Right lung (tissue), 5 donors: ENCODE results near the gene KCTD5. TPM values are rescaled to one million over a fixed set of nuclear protein-coding genes. Genes with fewer than 3 reads are reported as not detected.
A peak's percentile ranks its signal among the peaks of the same experiment; 100 is the strongest.

ENCODE experiments used
- DNase-seq, 2 donors: peaks; one replicate each; pipeline ENCODE4 v3.0.0-alpha.2; 2013
- polyA plus RNA-seq, 5 donors: library from polyadenylated mRNA; unstranded; fragments of 120-200 nt; gene quantifications; one replicate each; pipeline versions ENCODE4 v1.2.1 to v1.2.3, GENCODE V29; 2013; ENCODE audit warnings: inconsistent platforms in 1 of 5, low replicate concordance in 1 of 5; ENCODE audit not compliant: insufficient read length in 5 of 5, insufficient read depth in 1 of 5

The KCTD5 gene
- polyA plus RNA-seq, 5 donors: 19.0 to 25.7 (median 21.4) TPM

DNA sequence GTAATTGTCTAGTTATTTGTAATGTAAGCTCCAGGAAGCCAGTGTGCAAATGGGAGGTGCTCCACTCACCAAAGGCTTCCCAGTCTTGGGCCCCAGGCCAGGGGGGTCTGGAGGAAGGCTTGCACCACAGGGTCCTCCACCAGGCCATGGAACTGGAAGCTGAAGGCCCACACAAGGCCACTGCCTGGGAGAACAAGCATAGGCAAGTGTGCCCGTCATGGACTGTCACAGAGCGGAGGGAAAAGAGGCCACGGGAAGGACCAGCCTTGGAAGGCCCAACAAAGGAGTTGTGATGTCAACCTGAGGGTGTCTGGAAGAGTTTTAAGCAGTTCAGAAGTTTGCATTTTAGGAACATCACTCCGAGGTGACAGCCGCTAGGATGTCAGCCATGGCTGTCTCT, 67.2 kb downstream of the KCTD5 start:
- DNase-seq: no peak

DNA sequence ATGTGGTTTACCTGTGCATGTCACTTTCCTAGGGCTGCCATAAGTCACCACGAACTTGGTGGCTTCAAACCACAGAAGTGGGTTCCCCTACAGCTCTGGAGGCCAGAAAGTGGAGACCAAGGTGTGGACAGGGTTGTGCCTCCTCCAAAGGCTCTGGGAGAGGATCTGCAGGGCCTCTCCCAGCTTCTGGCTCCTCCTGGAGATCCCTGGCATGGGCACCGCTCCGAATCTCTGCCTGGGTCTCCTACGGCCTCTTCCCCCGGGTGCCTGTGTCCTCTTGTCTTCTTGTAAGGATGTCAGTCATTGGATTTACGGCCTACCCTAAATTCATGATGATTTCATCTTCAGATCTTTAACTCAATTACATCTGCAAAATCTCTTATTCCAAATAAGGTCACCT, 67.6 kb downstream of the KCTD5 start:
- no peak for DNase-seq

DNA sequence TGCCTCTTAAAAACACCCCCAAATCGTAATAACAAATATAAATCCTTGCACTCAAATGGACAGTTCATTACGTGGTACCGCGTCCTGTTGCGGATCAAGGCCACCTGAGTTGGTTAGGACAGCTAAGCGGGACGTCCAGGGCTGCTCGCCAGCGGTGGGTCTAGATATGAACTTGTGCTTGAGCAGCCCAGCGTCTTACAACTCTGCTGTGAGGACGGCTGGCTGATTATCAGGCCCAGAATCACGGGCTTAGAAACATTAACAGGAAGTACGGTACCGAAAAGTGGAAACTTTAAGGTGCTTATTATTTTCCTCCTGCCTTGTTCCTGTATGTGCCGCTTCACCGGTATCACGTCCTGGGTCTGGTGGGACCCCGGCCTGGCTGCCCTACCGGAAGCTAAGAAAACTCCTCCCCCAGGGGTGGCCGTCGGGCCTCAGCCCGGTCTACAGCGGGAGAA, 69.3 kb downstream of the KCTD5 start:
- DNase-seq: peak in 1 of 2 donors; percentile 13

DNA sequence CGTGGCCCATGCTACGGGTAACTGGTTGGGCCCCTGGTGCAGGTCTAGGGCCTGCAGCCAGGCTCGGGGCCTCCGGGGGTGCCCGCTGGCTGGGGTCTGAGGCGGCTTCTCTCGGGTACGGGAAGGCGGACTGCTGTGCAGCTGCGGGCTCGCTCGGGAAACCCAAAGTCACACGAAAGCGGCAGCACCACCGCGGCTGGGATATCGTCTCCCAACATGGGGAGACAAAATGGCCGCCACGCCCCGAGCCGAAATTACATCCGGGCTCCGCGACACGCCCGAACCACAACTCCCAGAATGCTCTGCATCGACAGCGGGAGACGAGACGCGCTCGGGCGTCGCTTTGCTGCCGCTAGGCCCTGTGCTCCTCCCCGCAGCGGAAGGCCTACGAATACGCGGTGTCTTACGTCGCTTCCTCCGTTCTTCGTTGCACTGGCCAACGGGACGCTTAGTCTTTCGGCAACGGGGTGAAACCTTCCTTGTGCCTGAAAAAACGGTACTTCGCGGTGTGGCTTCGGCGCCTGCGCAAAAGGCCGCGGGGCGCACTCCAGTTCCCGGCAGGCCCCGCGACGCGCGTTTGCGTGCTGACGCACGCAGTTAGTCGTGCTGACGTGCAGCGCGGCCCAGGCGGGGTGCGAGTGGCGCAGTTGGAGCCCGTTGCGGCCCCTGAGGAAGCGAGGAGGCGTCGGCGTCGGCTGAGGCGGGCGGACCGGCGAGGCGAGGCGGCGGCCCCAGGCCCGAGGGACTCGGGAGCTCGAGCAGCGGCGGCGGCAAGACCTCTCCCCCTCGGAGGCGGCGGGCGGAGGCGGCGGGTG, 69.9 kb downstream of the KCTD5 start, which contains the start of gene SRRM2:
SRRM2 (plus strand) TSS at position 604 of the 815 bp plus-strand sequence. CDS start 3,727 bp downstream, outside the sequence.
- peak; percentile 99 to 100 for DNase-seq

DNA sequence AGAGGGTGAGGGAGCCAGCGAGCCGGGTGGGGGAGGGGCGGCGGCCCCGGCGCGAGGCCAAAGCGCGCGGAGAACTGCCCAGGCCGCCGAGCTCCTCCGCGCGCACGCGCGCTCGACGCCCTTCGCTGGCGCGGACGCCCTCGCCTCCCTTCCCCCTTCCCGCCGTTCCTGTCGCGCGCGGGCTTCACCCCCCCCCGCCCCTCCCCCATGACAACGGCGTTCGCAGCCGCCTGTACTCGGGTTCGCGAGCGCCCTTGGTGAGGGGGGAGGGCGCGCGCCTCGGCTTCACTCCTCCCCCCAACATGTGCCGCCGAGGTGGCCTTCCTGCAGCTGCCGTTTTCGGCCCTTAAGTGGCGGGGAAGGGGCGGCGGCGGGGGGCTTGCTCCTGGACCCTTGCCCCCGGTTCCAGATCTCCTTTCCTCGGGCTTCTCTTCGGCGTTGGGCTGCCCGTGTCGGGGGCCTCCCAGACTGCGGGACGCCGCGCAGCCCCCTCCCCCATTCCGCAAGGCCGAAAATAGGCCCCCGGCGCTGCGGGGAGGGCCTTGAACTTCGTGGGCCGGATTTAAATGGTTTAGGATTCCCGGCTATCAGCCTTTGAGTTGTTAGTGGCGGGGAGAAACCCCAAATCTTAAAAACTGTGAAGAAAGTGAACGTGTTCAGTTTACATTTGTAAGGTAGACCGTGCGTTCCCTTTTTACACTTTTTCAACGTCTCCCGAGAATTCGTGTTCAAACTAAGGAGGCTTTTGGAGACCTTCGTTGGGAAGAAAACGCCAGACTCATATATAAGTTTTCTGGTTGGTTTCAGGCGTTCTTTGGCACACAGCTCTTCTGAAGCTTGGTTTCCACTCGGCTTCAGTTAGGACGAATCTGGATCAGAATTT, 70.8 kb downstream of the KCTD5 start:
- peak in 1 of 2 donors; percentile 89 for DNase-seq

DNA sequence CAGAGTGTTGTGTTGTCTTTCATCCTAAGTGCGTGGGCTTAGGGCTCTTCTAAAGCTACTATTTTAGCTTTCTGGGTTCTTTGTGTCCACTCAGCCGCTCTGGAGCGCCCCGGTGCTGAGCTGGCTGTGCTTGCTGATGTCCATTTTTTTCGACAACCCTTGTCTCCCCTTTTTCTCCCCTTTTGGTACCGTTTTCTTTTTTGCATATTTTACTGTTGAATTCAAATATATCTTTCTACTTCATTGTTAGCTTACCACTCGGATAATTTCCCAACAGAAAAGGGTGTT, 71.4 kb downstream of the KCTD5 start:
- DNase-seq: no peak

DNA sequence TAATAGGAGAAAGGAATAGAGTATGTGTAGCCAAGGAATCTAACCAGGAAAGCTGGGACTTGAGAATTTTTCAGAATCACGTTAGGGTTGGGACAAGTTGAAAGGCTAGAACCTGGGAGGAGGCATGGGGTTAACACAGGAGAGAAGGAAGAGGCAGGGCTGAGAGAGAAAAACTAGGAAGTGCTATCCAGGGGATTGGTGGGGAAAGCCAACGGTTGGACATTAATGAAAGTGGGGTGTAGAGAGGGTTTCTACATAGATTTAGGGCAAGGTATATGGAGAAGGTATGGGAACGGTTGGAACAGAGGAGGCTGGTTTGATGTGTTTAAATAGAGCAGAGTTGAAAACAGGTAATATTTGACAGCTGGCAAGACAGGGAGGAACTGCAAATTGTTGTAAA, 72.8 kb downstream of the KCTD5 start:
- no peak for DNase-seq

DNA sequence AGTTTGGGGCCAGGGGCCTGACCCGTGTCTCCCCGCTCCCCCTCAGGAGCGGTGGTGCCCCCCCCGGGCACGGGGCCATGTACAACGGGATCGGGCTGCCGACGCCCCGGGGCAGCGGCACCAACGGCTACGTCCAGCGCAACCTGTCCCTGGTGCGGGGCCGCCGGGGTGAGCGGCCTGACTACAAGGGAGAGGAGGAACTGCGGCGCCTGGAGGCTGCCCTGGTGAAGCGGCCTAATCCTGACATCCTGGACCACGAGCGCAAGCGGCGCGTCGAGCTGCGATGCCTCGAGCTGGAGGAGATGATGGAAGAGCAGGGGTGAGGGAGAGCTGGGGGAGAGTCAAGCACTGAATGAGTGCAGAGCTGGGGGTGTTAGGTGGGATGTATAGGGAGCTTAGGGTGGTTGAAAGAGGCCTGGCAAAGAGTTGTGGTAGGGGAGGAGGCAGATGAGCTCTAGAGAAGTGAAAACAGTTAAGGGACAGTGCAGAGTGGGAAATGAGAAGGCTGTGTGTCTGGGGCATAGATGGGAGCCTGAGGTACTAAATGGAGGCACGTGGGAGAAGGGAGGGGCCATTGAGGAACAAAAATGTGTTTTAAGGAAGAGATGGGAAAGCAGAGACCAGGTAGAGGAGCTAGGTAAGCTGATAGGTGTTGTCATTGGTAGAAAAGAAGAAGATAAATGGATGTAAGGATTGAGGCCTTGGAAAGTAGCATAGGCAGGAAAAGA, 74.1 kb downstream of the KCTD5 start:
- DNase-seq: no peak

DNA sequence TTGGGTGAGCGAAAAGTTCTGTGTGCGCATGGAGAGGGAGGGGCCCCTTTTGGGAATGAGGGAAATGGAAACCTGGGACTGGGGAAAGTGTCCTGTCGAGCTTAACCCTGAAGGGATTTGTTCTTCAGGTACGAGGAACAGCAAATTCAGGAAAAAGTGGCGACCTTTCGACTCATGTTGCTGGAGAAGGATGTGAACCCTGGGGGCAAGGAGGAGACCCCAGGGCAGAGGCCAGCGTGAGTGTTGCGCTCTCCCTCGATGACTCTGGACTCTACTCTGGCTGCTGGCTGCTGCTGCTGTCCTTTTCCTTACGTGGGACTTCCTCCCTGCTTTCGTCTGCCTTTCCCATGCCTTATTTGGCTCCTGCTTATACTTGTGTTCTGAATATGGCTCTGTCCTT, 75.0 kb downstream of the KCTD5 start:
- DNase-seq: no peak

Other genes starting within 250 kb of the KCTD5 start
- gene TEDC2, start 222.4 kb upstream of the KCTD5 start, polyA plus RNA-seq: 10 to 100 TPM in 2 of 5 donors, 1 to 10 TPM in 3; 6.2 to 11.9 (median 8.0) TPM
- gene NTN3, start 211.2 kb upstream of the KCTD5 start, polyA plus RNA-seq: 1 to 10 TPM; 2.4 to 6.5 (median 4.7) TPM
- gene TBC1D24, start 207.4 kb upstream of the KCTD5 start, polyA plus RNA-seq: 10 to 100 TPM; 11.6 to 20.5 (median 17.2) TPM
- gene ATP6V0C, start 168.6 kb upstream of the KCTD5 start, polyA plus RNA-seq: 100 to 1,000 TPM in 2 of 5 donors, 10 to 100 TPM in 3; 60.5 to 158 (median 87.5) TPM
- 10 to 100 TPM; 11.1 to 20.8 (median 16.6) TPM for gene AMDHD2, start 162.2 kb upstream of the KCTD5 start, polyA plus RNA-seq
- gene CEMP1, start 151.1 kb upstream of the KCTD5 start, polyA plus RNA-seq: 1 to 10 TPM in 4 of 5 donors, under 1 TPM in 1; 0.35 to 2.6 (median 1.6) TPM
- 10 to 100 TPM; 35.2 to 43.4 (median 37.9) TPM for gene PDPK1, start 144.5 kb upstream of the KCTD5 start, polyA plus RNA-seq
- gene PRSS27, start 37.7 kb downstream of the KCTD5 start, polyA plus RNA-seq: 1 to 10 TPM; 1.7 to 3.1 (median 2.5) TPM
- gene SRRM2, start 70.1 kb downstream of the KCTD5 start, polyA plus RNA-seq: 100 to 1,000 TPM; 524 to 630 (median 557) TPM
- gene ELOB, start 94.8 kb downstream of the KCTD5 start, polyA plus RNA-seq: 100 to 1,000 TPM; 133 to 296 (median 161) TPM
- under 1 TPM; 0.18 to 0.46 (median 0.22) TPM for gene PRSS33, start 105.0 kb downstream of the KCTD5 start, polyA plus RNA-seq
- not detected for gene PRSS41, start 115.9 kb downstream of the KCTD5 start, polyA plus RNA-seq
- under 1 TPM in 3 of 5 donors, not detected in 2; 0.14 to 0.67 (median 0.23) TPM for gene PRSS21, start 134.7 kb downstream of the KCTD5 start, polyA plus RNA-seq
- under 1 TPM; 0.49 to 0.76 (median 0.59) TPM for gene ZG16B, start 147.8 kb downstream of the KCTD5 start, polyA plus RNA-seq
- gene PRSS22, start 175.6 kb downstream of the KCTD5 start, polyA plus RNA-seq: 10 to 100 TPM; 10.1 to 18.0 (median 15.8) TPM
- 10 to 100 TPM; 14.0 to 34.9 (median 19.8) TPM for gene FLYWCH2, start 200.7 kb downstream of the KCTD5 start, polyA plus RNA-seq
- gene FLYWCH1, start 229.4 kb downstream of the KCTD5 start, polyA plus RNA-seq: 10 to 100 TPM; 14.7 to 41.5 (median 20.0) TPM